ENCODE data around the gene STRADA. TPM values are rescaled to one million over a fixed set of nuclear protein-coding genes. Genes with fewer than 3 reads are reported as not detected.

STRADA gene
- total RNA-seq, 4 donors from 2014 or later: 14.2 to 52.8 (median 40.4) TPM

GRCh38 chr17:63764716-63765115, 23.1 kb upstream of the STRADA start:
- H3K4me3 ChIP-seq: no peak overlapping the region
- peaks cover 0 to 60% (median 0%) of the 10 kb centered on the region in 3 donors for H3K36me3 ChIP-seq
- TF ChIP-seq CTCF (IDR thresholded peaks at IDR 0.05) (no peak), POLR2A (IDR thresholded peaks at IDR 0.05) (no peak)
- DNase-seq: no peak
- no peaks in the 10 kb centered on the region for H3K9me3 ChIP-seq
- no peaks in the 10 kb centered on the region for H3K27me3 ChIP-seq
- peaks cover 0 to 4% (median 0%) of the 10 kb centered on the region in 4 donors for H3K4me1 ChIP-seq
- no peak overlapping the region for H3K27ac ChIP-seq

GRCh38 chr17:63762161-63763078, 20.8 kb upstream of the STRADA start:
- TF ChIP-seq CTCF (IDR thresholded peaks at IDR 0.05) (no peak), POLR2A (IDR thresholded peaks at IDR 0.05) (no peak)
- H3K27me3 ChIP-seq: no peaks in the 10 kb centered on the region
- no peaks in the 10 kb centered on the region for H3K4me1 ChIP-seq
- H3K4me3 ChIP-seq: no peak overlapping the region
- DNase-seq: no peak
- peak overlapping the region in 3 of 4 donors; percentile 8 to 53 (median 42) for H3K27ac ChIP-seq
- no peaks in the 10 kb centered on the region for H3K9me3 ChIP-seq
- peaks cover 0 to 69% (median 0%) of the 10 kb centered on the region in 3 donors for H3K36me3 ChIP-seq

DNA sequence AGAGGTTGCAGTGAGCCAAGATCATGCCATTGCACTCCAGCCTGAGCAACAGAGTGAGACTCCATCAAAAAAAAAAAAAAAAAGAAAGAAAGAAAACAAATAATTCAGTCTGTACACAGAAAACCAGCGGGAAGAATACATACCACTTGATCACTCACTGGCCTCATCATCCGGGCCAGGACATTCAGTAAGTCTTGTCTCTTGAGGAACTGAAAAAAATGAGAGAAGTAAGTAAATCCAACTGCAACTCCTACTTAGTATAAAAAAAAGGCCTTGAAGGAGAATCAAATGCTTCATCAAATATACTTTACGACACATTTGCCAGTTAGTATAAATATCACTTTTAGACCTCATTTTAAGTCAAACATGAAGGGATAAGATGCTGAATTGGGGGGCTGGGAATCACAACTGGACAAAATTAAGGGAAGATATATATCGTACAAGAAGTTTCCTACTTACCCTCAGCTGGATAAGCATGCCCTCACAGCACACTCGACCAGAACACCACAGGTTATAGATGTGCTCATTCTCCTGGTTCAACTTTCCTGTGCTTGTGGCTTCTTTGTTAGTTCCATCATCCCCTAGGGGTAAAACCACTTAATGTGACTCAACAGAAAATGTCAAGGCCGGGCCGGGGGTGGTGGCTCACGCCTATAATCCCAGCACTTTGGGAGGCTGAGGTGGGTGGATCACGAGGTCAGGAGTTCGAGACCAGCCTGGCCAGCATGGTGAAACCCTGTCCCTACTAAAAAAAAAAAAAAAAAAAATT, 19.4 kb upstream of the STRADA start:
- Histone ChIP-seq H3K27ac (no peak overlapping the region), H3K36me3 (peaks cover 0 to 82% (median 0%) of the 10 kb centered on the region in 3 donors), H3K4me1 (no peaks in the 10 kb centered on the region), H3K27me3 (no peaks in the 10 kb centered on the region), H3K9me3 (no peaks in the 10 kb centered on the region), H3K4me3 (no peak overlapping the region)
- no peak for DNase-seq
- TF ChIP-seq CTCF (IDR thresholded peaks at IDR 0.05) (no peak), POLR2A (IDR thresholded peaks at IDR 0.05) (no peak)

DNA sequence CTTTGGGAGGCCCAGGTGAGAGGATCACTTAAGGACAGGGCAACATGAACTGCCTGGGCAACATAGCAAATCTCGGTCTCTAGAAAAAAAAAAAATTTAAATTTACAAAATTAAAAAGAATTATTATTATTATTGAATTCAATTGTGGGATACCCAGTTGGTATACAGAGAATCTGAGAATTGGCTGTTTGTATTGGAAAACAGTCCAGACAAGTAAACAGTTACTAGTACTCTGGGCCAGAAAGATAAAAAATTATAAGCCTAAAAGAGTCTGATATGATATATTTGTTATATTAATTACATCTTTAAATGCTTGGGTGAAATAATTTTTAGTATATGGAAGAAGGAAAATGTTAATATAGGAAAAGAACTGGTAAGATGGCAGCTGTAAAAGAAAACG, 16.8 kb upstream of the STRADA start:
- TF ChIP-seq POLR2A (IDR thresholded peaks at IDR 0.05): no peak
- no peak for TF ChIP-seq CTCF (IDR thresholded peaks at IDR 0.05)
- Histone ChIP-seq H3K27me3 (no peaks in the 10 kb centered on the region), H3K36me3 (peaks cover 0 to 83% (median 0%) of the 10 kb centered on the region in 3 donors), H3K4me3 (no peak overlapping the region), H3K27ac (no peak overlapping the region), H3K4me1 (no peaks in the 10 kb centered on the region), H3K9me3 (no peaks in the 10 kb centered on the region)
- no peak for DNase-seq

GRCh38 chr17:63754046-63754445, 12.4 kb upstream of the STRADA start:
- H3K4me3 ChIP-seq: no peak overlapping the region
- no peak overlapping the region for H3K27ac ChIP-seq
- no peak for DNase-seq
- no peaks in the 10 kb centered on the region for H3K4me1 ChIP-seq
- no peaks in the 10 kb centered on the region for H3K9me3 ChIP-seq
- H3K27me3 ChIP-seq: no peaks in the 10 kb centered on the region
- TF ChIP-seq POLR2A (IDR thresholded peaks at IDR 0.05) (no peak), CTCF (IDR thresholded peaks at IDR 0.05) (no peak)
- peaks cover 0 to 96% (median 0%) of the 10 kb centered on the region in 3 donors for H3K36me3 ChIP-seq

Data from Peyer's patch (tissue), 4 donors.